AG09309 (cell line): Measurements from ENCODE around the gene PRR5L.
A peak's percentile ranks its signal among the peaks of the same experiment; 100 is the strongest.

Source experiments
- DNase-seq: peaks from one replicate; pipeline ENCODE4 v3.0.0-alpha.2; 2010; ENCODE audit warnings: low read depth
- H3K4me3 ChIP-seq: 2 replicates; pipeline ENCODE4 v1.5.1; 2011; ENCODE audit warnings: mild to moderate bottlenecking, low read depth, low read length, moderate library complexity; ENCODE audit not compliant: control insufficient read depth
- TF ChIP-seq, protein P1 (sequence below): IDR thresholded peaks from 2 replicates; pipeline ENCODE4 v1.5.1; 2011; ENCODE audit warnings: mild to moderate bottlenecking, low read depth, low read length, inconsistent platforms; ENCODE audit not compliant: insufficient read depth, control insufficient read depth; ENCODE audit errors: missing control alignments

PRR5L gene

DNA sequence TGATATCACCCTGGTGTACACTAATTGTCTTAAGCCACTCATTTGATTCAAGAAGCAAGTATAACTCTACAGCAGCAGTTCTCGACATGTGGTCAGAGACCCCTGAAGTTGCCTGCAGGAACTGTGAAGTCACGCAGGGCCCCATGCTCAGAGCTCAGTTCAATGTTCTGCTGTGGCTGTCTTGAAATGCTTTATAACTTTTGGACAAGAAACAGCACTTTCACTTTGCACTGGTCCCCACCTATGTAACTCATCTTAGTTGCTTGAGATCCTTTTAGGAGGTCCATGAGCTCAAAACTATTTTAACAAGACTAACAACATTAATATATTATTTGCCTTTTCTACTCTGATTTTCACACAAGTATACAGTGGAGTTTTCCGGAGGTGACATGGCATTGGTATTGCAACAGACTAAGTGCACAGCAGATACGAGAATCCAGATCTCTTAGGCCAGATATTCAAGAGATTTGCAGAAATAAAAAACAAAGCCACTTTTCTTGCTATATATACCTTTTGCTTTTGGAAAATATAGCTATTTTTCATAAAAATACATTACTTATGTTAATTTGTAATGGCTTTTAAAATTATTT lies 64.8 kb downstream of the PRR5L start:
- no peak for DNase-seq
- TF ChIP-seq, protein P1, sequence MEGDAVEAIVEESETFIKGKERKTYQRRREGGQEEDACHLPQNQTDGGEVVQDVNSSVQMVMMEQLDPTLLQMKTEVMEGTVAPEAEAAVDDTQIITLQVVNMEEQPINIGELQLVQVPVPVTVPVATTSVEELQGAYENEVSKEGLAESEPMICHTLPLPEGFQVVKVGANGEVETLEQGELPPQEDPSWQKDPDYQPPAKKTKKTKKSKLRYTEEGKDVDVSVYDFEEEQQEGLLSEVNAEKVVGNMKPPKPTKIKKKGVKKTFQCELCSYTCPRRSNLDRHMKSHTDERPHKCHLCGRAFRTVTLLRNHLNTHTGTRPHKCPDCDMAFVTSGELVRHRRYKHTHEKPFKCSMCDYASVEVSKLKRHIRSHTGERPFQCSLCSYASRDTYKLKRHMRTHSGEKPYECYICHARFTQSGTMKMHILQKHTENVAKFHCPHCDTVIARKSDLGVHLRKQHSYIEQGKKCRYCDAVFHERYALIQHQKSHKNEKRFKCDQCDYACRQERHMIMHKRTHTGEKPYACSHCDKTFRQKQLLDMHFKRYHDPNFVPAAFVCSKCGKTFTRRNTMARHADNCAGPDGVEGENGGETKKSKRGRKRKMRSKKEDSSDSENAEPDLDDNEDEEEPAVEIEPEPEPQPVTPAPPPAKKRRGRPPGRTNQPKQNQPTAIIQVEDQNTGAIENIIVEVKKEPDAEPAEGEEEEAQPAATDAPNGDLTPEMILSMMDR = no peak
- H3K4me3 ChIP-seq = no peak overlapping the region

- TF ChIP-seq, protein P1 = no peak
- no peak for DNase-seq
- H3K4me3 ChIP-seq = no peak overlapping the region
Measured at GRCh38 chr11:36361472-36361871, 65.4 kb downstream of the PRR5L start.

DNA sequence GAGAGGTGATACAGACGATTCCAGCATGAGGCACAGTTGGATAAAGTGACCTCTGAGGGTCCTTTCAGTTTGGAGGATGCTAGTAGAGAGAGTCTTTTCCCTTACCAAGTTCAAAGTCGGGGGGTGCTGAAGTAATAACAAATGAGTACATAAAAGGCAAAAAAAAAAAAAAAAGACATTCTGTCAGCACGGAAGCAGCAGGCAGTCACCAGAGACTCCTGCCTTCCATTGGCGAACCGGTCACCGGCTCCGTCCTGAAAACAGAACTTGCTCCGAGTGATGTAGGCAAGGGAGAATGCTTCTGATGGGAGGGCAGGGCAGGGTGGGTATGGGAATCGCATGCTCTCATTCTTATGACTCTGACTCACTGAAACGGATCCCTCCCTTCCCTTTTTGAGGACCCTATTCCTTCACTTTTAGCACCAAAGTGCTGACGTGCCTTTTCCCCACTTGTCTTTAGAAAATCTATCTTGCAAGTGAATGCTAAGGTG lies 65.9 kb downstream of the PRR5L start:
- peak; percentile 69 for DNase-seq
- TF ChIP-seq, protein P1 = no peak
- H3K4me3 ChIP-seq = no peak overlapping the region

DNA sequence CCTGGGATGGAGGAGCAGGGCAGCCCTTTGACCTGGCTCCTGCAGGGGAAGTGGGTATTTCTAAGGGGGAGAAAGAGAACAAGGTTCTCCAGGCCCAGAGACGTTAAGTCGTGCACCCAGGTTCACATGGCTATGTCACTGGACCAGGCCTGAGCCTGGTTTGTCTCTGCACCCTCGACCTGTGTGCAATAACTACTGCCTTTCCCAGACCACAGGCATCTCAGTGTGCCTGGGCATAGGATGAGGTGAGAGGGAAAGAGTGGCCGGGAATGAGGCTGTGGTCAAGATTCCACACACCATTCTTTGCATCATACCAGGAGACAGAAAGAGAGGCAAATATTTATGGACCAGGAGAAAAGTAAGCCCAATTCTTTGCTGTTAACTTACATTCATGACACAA lies 66.8 kb downstream of the PRR5L start:
- H3K4me3 ChIP-seq = no peak overlapping the region
- TF ChIP-seq, protein P1 = no peak
- peak; percentile 57 for DNase-seq

DNA sequence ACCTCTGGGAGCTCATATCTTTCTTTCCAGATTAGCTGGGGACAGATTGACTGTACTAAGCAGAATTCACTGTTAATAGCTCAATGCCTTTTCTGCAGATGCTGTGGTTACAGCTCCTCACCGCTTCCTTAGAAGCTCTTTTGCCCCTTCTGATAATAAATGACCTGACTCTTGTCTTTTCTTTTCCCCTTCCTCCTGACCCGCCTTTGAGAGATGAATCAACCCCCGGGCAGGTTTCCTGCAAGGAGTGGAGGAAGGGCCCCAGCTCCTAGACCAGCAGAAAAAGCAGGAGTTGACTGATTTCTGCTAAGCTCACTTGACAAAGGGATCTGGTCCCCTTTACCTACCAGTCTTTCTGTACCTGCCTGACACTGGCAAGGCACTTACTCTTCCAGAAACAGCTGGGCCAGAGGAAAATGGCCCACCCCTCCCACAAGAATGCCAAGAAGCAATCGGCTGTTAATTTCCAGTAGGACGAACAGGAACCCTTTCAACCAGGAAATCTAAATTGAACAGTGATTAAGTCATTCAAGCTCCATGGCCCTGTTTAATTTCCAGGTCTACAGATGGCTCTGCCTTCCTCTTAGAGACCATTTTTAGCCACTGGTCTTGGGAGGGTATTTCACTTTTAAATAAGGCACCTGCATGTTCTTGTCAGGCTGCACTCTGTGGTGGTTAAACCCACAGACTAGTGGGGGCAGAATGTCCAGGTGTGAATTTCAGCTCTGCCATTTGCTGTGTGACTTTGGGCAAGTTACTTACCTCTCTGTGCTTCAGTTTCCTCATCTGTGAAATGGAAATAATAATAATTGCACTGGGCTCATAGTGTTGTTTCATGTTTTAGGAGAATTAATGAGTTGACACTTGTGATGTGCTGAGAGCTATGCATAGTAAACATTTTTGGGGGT lies 67.5 kb downstream of the PRR5L start:
- no peak for DNase-seq
- no peak overlapping the region for H3K4me3 ChIP-seq
- TF ChIP-seq, protein P1 = no peak

DNA sequence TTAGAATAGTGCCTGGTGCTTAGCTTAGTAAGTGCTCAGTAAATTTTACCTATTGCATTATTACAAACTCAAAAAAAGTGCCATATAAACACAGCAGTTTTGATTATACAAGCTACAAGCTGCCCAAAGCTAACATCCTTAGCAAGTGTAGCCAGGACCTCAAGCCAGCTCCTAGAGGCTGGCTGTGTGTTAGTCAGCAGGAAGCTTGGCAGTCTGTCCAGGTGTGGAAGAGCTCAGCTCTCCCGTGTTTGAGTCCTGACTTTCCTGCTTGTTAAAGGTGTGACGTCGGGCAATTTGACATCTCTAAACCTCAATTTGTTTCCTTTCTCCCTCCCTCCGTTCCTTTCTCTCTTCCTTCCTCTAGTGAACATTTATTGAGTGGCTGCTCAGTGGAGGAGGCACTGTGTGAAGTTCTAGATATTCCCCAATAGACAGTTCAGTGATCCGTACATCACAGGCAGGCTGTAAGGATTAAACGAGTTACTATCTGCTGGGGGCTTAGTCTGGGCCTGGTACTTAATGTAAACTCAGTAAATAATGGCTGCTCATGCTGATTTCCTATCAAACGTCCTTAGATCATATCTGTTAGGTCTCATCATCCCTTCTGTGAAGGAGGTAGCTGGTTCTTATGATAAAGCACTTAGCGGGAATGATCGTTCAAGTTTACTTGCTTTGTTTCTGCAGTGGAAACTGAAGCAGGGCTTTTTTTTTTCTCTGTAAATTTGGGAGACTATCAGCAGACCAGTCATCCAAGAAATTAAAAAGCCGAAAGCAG lies 68.7 kb downstream of the PRR5L start:
- H3K4me3 ChIP-seq = no peak overlapping the region
- TF ChIP-seq, protein P1 = no peak
- DNase-seq = no peak
